HG02870 (cell line): ENCODE measurements around the gene JAKMIP1.
"Not testable (repeated sequence)": the region's sequence is repeated elsewhere in the genome, so short reads cannot be mapped to it uniquely, and the experiment has no call there.

Source experiments
- ATAC-seq: cut with Tn5 transposase; IDR thresholded peaks from one replicate; pipeline ENCODE4 v1.9.1; 2021; ENCODE audit warnings: mild to moderate bottlenecking, moderate library complexity; ENCODE audit not compliant: unreplicated experiment

The JAKMIP1 gene

DNA sequence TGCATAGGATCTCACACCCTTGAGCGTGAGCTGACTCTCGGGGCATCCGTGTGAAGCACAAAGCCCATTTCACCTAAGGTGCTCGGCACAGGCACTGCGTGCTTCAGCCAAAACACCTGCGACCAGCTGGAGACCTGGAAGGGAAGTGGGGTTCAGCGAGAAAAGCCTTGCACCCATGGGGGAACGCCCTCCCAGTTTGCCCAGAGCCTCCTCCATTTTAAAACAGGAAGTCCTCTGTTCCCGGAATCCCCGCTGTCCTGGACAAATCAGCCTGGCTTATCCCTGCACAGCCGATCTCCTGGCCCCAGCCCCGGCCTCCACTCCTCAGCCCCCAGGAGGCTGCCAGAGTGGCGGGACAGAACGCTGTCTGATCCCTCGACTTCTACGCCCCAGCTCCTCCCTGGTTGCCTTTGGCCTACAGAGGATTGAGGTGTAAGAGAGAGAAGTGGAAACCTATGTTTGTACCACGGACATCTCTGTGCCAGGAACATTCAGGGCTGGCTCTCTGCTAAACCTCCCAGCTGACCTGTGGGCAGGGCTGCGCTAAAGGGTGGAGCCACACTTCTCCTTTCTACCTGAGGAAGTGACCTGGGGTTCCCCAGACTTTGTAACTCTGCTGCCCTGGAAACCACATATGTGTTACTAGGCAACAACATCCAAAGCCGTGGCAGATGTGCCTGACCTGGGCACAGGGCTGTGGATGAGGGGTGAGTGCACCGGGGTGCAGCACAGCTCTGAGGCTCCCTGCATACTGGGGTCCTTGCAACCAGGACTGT is 178.3 kb downstream of the JAKMIP1 start:
- ATAC-seq, result no peak

DNA sequence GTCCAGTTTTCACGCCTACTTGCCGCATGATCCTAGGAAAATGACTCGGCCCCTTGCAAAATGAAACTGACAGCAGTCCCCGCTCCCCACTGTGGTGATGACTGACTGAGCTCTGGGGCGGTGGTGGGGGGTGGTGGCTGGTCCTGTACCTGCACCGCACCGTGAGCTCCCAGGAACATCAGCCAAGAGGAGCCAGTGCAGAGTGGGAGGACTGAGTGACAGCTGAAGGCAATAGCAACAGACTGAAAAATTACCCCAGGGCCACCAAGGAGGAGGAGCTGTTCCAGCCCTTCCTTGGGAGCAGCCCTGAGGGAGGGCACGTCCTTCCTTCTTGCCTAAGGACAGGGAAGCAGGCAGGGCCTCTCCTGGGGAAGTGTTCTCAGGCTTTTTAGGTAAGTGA is 179.7 kb downstream of the JAKMIP1 start:
- no peak for ATAC-seq

- ATAC-seq, result no peak
These were observed 180.8 kb downstream of the JAKMIP1 start for GRCh38 chr4:6019316-6020263.

DNA sequence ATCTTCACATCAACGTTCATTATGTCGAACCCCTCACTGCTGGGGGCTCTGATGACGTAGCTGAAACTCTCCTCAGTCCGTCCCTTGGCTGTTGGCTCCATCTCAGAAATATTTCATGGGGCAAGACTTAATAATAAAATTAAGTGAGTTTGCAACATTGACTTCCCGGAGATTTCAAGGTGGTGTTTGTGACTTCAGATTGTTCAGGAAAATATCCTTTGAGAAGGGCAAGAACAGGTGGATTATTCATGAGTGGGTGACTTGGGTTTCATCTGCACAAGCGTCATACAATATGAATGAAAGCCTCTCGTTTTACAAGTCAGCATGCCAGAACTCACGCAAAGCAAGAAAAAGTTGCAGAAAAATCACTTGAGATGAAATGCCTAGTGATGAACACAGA is 182.0 kb downstream of the JAKMIP1 start, which contains the start of gene C4orf50:
TSS of gene C4orf50 (minus strand) at position 101 of the 400 bp plus-strand sequence.
- ATAC-seq, result no peak

DNA sequence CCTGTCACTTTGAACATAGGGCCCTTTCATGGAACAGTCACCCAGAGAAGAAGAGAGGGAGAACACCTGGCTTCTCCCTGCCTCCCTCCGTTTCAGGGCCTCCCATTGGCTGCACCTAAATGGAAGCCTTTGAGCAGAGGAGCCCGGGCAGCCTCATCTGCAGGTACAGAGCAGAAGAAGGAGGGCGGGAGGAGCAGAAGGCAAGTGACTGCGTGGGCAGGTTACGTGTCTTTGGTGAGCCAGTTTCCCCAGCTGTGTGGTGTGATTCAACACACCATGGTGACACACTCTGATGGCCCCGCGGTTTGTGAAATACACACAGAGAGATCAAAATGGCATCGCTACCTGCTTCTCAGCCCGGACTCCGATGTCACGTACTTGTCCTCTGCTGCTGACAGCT is 182.5 kb downstream of the JAKMIP1 start:
- no peak for ATAC-seq

DNA sequence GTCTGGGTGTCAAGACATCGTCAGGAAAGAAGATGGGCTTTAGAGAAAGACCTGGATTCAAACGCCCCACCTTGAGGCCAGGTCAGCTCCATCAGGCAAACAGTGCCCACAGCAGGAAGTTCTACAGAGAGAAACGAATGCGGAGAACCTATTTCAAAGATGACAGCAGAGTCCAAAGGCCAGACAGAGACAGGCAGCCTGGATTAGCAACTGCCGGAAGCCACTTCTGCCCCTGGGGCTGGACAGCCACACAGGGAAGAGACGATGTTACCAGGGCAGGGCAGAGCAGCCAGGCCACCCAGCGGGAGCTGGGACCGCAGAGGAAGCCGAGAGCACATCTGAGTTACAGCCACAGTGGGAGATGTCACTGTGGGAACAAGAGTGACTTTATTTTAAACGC is 183.3 kb downstream of the JAKMIP1 start:
- no peak for ATAC-seq

- ATAC-seq, result no peak
These were observed 186.8 kb downstream of the JAKMIP1 start for GRCh38 chr4:6013564-6013963.

DNA sequence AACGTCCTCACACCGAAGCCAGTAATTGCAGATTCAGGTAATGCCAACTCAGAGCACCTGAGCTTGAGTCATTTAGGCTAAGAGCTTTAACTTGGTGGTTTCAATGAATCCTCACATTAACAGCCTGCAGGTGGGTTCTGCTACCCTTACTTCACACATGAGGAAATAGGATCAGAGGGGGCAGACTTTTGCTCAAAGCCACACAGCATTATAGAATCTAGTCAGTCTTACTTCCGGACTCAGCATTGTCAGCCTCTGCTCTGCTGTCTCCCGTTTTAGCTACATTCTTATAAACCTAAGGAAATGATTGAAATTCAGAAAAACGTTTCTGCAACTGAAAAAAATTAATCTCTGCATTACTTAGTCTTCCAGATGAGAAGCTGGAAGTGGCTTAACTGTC is 188.1 kb downstream of the JAKMIP1 start:
- ATAC-seq, result no peak

DNA sequence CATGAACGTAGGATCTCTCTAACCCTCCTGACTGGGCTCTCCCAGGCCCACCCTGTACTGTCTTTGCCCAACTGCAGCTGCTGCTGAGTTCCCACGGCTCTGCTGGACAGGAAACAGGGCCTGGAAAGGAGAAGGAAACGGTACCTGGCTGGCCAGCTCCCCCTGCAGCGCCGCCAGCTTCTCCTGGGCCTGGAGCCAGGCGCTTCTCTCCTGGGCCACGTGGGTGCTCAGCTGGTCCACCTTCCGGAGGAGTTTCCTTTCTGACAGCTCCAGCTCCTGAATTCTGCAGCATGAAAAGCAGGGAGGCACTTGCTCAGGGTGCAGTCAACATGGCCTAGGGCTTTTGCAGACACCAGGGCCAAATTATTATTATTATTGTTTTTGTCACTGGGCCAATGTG is 188.7 kb downstream of the JAKMIP1 start:
- ATAC-seq, result no peak

DNA sequence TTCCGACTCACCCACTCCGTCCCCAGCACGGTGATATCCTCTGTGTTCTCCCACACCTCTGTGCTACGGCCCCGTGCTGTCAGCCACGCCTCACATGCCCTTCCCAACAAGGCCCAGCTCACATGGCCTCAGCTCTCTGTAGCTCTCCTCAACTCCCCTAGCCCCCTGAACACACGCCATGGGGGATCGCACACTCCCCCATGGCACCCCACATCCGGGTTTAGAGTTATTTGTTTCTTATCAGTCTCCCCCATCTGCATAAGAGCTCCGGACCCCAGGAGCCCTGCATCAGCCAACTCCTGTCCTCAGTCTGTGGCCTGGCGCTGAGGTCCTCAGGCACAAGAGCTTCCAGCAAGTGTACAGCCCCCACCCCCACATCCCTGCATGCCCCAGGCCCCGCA is 189.1 kb downstream of the JAKMIP1 start:
- ATAC-seq, result no peak

DNA sequence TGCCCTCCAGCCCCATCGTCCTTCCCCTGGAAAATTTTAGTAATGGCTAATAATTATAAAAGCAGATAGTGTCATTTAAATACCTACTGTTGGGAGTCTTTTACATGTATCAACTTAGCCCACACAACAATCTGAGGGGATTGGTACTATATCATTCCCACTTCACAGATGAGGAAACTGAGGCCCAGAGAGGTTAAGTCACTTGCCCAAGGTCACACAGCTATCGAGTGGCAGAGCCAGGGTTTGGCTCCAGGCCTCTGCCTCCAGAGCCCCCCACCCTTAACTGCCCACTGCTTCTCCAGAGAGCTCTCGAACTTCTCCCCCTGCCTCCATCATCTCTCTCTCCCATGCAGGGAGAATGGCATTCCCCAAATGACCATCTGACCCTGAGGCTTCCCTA is 189.6 kb downstream of the JAKMIP1 start:
- no peak for ATAC-seq

DNA sequence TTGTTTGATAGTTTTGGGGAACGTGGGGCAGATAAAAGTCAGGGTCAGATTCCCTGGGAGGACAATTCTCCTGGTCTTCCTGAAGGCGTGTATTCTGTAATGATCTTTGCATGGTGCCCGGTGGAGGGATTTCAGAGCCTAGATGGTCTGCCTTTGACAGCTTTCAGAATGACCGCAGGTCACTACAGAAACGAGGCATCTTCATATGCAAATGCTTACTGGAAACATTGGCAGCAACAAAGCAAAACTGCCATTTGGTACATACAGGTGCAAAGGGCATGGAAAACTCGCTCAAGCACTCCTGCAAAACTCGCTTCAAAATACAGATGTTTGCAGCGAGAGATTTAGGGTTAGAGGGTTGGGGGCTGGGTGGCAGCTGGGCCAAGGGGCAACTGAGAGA is 190.9 kb downstream of the JAKMIP1 start:
- no peak for ATAC-seq

- no peak for ATAC-seq
These were observed 191.5 kb downstream of the JAKMIP1 start for GRCh38 chr4:6008766-6009385.

DNA sequence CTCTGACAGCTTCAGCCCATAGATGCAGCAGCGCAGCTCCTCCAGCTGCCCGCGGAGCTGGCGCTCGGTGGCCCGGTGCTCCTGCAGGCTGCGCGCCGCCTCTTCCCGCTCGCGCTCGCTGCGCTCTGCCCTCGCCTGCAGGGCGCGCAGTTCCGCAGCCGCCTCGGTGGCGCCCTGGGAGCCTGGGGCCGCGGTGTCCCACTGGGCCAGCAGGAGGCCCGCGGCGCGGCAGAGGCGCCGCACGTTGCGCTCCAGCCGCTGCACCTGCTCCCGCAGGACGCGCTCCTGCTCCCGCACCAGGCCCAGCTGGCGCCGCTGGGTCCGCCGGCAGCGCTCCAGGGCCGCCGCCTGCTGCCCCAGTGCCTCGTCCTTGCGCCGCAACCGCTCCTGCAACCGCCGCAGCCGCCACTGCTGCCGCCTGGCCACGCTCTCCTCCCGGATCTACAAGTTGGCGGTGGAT is 192.2 kb downstream of the JAKMIP1 start:
- ATAC-seq, result no peak

DNA sequence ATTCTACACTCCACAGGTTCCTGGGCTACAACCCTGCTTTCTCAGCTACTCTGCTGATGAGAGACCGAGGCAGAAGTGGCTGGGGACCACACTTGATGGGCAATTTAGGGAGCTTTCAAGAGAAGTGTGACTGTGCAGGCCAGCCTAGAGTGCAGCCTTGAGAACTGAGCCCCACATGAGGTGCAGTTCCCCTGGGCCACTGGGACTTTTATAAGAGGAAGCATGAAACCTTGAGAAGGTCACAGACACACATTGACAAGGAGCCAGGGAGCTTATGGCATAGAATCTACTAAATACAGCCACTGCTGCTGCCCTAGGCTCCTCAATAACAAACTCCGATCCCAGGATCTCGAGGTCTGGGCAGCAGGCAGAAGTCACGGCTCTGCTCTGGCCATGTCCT is 195.2 kb downstream of the JAKMIP1 start:
- ATAC-seq, result no peak

GRCh38 chr4:6003485-6003884 is 196.9 kb downstream of the JAKMIP1 start:
- not testable (repeated sequence) for ATAC-seq

GRCh38 chr4:6002926-6003325 is 197.4 kb downstream of the JAKMIP1 start:
- no peak for ATAC-seq

GRCh38 chr4:6002492-6002833 is 197.9 kb downstream of the JAKMIP1 start:
- ATAC-seq, result no peak

- ATAC-seq, result no peak
These were observed 198.5 kb downstream of the JAKMIP1 start for GRCh38 chr4:6001680-6002491.

DNA sequence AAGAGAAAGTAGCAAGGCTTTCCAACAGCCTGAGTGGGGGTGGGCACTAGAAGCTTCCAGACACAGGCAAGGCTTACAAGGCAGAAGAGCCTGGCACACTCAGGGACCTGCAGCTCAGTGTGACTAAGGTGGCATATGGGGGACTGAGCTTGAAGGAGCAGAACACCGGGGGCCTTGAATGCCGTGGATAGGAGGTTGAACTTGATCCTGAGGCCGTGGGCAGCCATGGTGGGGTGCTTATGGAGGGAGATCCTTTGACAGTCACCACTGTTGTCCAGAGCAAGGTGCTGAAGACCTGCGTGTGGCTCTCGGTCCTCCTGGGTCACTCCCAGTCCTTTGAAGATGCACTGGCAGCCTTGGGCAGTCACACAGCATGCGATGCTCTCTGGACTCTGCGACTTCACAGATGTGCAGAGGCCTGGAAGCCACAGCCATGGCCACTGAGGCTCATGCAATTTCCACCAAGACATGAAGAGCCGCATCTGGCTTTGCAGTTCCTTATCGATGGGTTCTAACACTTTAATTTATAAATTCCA is 200.5 kb downstream of the JAKMIP1 start:
- no peak for ATAC-seq
